ENCODE data around the gene PAM16.
A peak's percentile ranks its signal among the peaks of the same experiment; 100 is the strongest.

The PAM16 gene

GRCh38 chr16:4333308-4333638 is 17.8 kb downstream of the PAM16 start:
- no peak overlapping the region for H3K27ac ChIP-seq
- no peaks in the 10 kb centered on the region for H3K27me3 ChIP-seq (ENCODE audit: control insufficient read depth, insufficient read depth, low read length)
- peaks cover 14% of the 10 kb centered on the region for H3K4me1 ChIP-seq
- H3K9me3 ChIP-seq (ENCODE audit: control insufficient read depth, low read length): no peaks in the 10 kb centered on the region
- TF ChIP-seq, protein P1, sequence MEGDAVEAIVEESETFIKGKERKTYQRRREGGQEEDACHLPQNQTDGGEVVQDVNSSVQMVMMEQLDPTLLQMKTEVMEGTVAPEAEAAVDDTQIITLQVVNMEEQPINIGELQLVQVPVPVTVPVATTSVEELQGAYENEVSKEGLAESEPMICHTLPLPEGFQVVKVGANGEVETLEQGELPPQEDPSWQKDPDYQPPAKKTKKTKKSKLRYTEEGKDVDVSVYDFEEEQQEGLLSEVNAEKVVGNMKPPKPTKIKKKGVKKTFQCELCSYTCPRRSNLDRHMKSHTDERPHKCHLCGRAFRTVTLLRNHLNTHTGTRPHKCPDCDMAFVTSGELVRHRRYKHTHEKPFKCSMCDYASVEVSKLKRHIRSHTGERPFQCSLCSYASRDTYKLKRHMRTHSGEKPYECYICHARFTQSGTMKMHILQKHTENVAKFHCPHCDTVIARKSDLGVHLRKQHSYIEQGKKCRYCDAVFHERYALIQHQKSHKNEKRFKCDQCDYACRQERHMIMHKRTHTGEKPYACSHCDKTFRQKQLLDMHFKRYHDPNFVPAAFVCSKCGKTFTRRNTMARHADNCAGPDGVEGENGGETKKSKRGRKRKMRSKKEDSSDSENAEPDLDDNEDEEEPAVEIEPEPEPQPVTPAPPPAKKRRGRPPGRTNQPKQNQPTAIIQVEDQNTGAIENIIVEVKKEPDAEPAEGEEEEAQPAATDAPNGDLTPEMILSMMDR (IDR thresholded peaks at IDR 0.05): no peak
- no peak overlapping the region for H3K9ac ChIP-seq
- H3K79me2 ChIP-seq: peaks cover 31% of the 10 kb centered on the region
- H3K4me3 ChIP-seq (ENCODE audit: low read depth, low read length): no peak overlapping the region
- H3K36me3 ChIP-seq (ENCODE audit: control insufficient read depth, insufficient read depth, low read length): no peaks in the 10 kb centered on the region
- H3K4me2 ChIP-seq (ENCODE audit: low read length): no peak overlapping the region
- no peak overlapping the region for H2AFZ ChIP-seq

- Histone ChIP-seq H3K9ac (no peak overlapping the region), H3K79me2 (peaks cover 31% of the 10 kb centered on the region), H3K27me3 (ENCODE audit: control insufficient read depth, insufficient read depth, low read length) (no peaks in the 10 kb centered on the region), H3K4me1 (peaks cover 19% of the 10 kb centered on the region), H2AFZ (no peak overlapping the region), H3K9me3 (ENCODE audit: control insufficient read depth, low read length) (no peaks in the 10 kb centered on the region), H3K4me2 (ENCODE audit: low read length) (no peak overlapping the region), H3K36me3 (ENCODE audit: control insufficient read depth, insufficient read depth, low read length) (no peaks in the 10 kb centered on the region), H3K4me3 (ENCODE audit: low read depth, low read length) (no peak overlapping the region), H3K27ac (no peak overlapping the region)
- TF ChIP-seq, protein P1 (IDR thresholded peaks at IDR 0.05): no peak
Measured at GRCh38 chr16:4332623-4333307, 18.4 kb downstream of the PAM16 start.

DNA sequence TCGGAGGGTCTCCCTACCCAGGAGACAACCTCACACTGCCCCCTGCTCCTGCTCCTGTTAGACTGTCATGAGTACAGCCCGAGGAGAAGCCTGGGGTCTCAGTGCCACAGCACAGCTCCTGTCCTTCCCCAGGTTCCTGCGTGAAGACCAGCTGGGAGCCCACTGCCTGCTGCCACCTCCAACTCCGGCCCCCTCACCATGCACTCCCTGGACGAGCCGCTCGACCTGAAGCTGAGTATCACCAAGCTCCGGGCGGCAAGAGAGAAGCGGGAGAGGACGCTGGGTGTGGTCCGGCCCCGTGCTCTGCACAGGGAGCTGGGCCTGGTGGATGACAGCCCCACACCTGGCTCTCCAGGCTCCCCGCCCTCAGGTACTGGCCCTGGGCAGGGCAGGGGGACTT is 19.0 kb downstream of the PAM16 start:
- Histone ChIP-seq H3K27ac (no peak overlapping the region), H3K79me2 (peaks cover 33% of the 10 kb centered on the region), H3K36me3 (ENCODE audit: control insufficient read depth, insufficient read depth, low read length) (no peaks in the 10 kb centered on the region), H3K4me3 (ENCODE audit: low read depth, low read length) (no peak overlapping the region), H3K27me3 (ENCODE audit: control insufficient read depth, insufficient read depth, low read length) (no peaks in the 10 kb centered on the region), H3K9ac (no peak overlapping the region), H3K9me3 (ENCODE audit: control insufficient read depth, low read length) (no peaks in the 10 kb centered on the region), H2AFZ (no peak overlapping the region), H3K4me1 (peaks cover 22% of the 10 kb centered on the region), H3K4me2 (ENCODE audit: low read length) (no peak overlapping the region)
- TF ChIP-seq, protein P1 (IDR thresholded peaks at IDR 0.05): no peak

DNA sequence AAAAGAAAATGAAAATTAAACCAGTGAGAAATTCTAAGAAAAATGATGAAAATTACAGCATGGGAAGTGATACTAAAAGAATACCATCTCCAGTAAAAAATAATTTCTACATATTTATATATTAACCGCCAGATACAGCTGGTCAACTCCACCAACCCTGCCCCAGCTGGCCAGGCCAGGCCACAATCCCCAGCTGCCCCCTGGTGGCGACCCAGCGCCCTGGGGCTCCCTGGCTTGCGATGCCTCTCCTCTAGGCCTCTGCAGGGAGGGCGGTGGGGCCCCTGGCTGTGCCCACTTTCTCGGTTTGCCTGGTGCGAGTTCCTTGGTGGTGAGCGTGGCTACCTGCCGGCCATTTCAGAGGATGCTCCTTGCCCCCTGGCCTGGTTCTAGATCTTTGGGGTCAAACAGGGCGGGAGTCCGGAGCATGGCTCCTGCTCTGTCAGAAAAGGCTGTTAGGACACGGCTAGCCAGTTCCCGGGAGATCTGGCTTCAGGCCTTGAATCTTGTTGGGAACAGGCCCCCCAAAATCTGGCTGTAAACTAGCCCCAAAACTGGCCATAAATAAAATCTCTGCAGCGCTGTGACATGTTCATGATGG is 20.7 kb downstream of the PAM16 start:
- Histone ChIP-seq H3K27ac (no peak overlapping the region), H3K27me3 (ENCODE audit: control insufficient read depth, insufficient read depth, low read length) (no peaks in the 10 kb centered on the region), H3K79me2 (peaks cover 48% of the 10 kb centered on the region), H3K4me1 (peaks cover 25% of the 10 kb centered on the region), H3K9ac (no peak overlapping the region), H3K4me3 (ENCODE audit: low read depth, low read length) (no peak overlapping the region), H2AFZ (no peak overlapping the region), H3K9me3 (ENCODE audit: control insufficient read depth, low read length) (no peaks in the 10 kb centered on the region), H3K36me3 (ENCODE audit: control insufficient read depth, insufficient read depth, low read length) (no peaks in the 10 kb centered on the region), H3K4me2 (ENCODE audit: low read length) (no peak overlapping the region)
- TF ChIP-seq, protein P1 (IDR thresholded peaks at IDR 0.05): peak; percentile 98
